GM19372 (cell line): Measurements from ENCODE around the gene ANKFN1.

Experiments used
- ATAC-seq: cut with Tn5 transposase; IDR thresholded peaks from one replicate; pipeline ENCODE4 v1.9.1; 2021; ENCODE audit warnings: mild to moderate bottlenecking, low read depth, moderate library complexity; ENCODE audit not compliant: unreplicated experiment

Gene ANKFN1

GRCh38 chr17:56144223-56144622, 9.1 kb upstream of the ANKFN1 start:
- ATAC-seq = no peak

GRCh38 chr17:56146534-56146933, 6.7 kb upstream of the ANKFN1 start:
- no peak for ATAC-seq

- ATAC-seq = no peak
These were observed 4.9 kb upstream of the ANKFN1 start for GRCh38 chr17:56148333-56148732.

- ATAC-seq = no peak
These were observed 3.8 kb upstream of the ANKFN1 start for GRCh38 chr17:56149266-56150036.

GRCh38 chr17:56150649-56151048, 2.6 kb upstream of the ANKFN1 start:
- ATAC-seq = no peak

- no peak for ATAC-seq
These were observed 4.6 kb downstream of the ANKFN1 start for GRCh38 chr17:56157845-56158244.

GRCh38 chr17:56158344-56158743, 5.1 kb downstream of the ANKFN1 start:
- ATAC-seq = no peak

GRCh38 chr17:56158915-56159825, 5.9 kb downstream of the ANKFN1 start:
- no peak for ATAC-seq

GRCh38 chr17:56159826-56160380, 6.6 kb downstream of the ANKFN1 start:
- ATAC-seq = no peak

GRCh38 chr17:56160422-56160821, 7.1 kb downstream of the ANKFN1 start:
- ATAC-seq = no peak

- no peak for ATAC-seq
These were observed 11.9 kb downstream of the ANKFN1 start for GRCh38 chr17:56165072-56165641.

- no peak for ATAC-seq
These were observed 14.2 kb downstream of the ANKFN1 start for GRCh38 chr17:56167491-56167890.

- no peak for ATAC-seq
These were observed 16.3 kb downstream of the ANKFN1 start for GRCh38 chr17:56169621-56170020.

GRCh38 chr17:56171186-56171959, 18.1 kb downstream of the ANKFN1 start:
- no peak for ATAC-seq

GRCh38 chr17:56172517-56172982, 19.3 kb downstream of the ANKFN1 start:
- no peak for ATAC-seq

GRCh38 chr17:56173026-56173425, 19.8 kb downstream of the ANKFN1 start:
- ATAC-seq = no peak

- ATAC-seq = no peak
These were observed 20.9 kb downstream of the ANKFN1 start for GRCh38 chr17:56173958-56174835.

GRCh38 chr17:56175299-56175955, 22.2 kb downstream of the ANKFN1 start:
- ATAC-seq = no peak

- ATAC-seq = no peak
These were observed 22.8 kb downstream of the ANKFN1 start for GRCh38 chr17:56176091-56176490.
